B cell (primary cell): ENCODE results near the gene TRIO. TPM values are rescaled to one million over a fixed set of nuclear protein-coding genes. Genes with fewer than 3 reads are reported as not detected.

ENCODE experiments used
- ATAC-seq: fragments of 200-7000 bp; cut with Tn5 transposase; one replicate; pipeline ENCODE4 v1.10.0; 2021; ENCODE audit warnings: low read depth, mild to moderate bottlenecking, moderate number of reproducible peaks, moderate library complexity
- CTCF ChIA-PET: fragments of 350-600 bp; sonication (Branson Sonifier 250); formaldehyde crosslinking; loops from one replicate; lab custom pipeline; 2021; ENCODE audit warnings: antibody characterized with exemption, inconsistent platforms; lab: Charles Lee
- POLR2A ChIA-PET: fragments of 350-600 bp; sonication (Branson Sonifier 250); formaldehyde crosslinking; loops from one replicate; lab custom pipeline; 2021; ENCODE audit warnings: antibody characterized with exemption; lab: Charles Lee
- DNase-seq: peaks from one replicate; pipeline ENCODE4 v3.0.0; 2013
- H2AFZ ChIP-seq: 2 replicates; pipeline ENCODE4 v1.6.1; 2012; ENCODE audit warnings: mild to moderate bottlenecking, low read depth, low read length; ENCODE audit not compliant: insufficient read depth, poor library complexity, severe bottlenecking
- H3K27ac ChIP-seq, 2 donors: 1 replicate in 1 of 2; 2 replicates in 1 of 2; pipeline ENCODE4 v1.5.1; 2012 to 2013; ENCODE audit warnings: low read length in 2 of 2, mild to moderate bottlenecking in 2 of 2, moderate library complexity in 1 of 2
- H3K27me3 ChIP-seq, 4 experiments: fragments of 200-600 bp in 1 of 4; sonication (generic) in 1 of 4; replicated peaks in 1 of 4; 1 replicate in 2 of 4; 2 replicates in 2 of 4; pipeline versions ENCODE4 v1.6.1 to v1.7.0; 2013 to 2016; ENCODE audit warnings: low read length in 3 of 4, mild to moderate bottlenecking in 2 of 4, mixed read lengths in 1 of 4, moderate library complexity in 1 of 4; ENCODE audit not compliant: insufficient read depth in 4 of 4, control insufficient read depth in 3 of 4; ENCODE audit errors: control extremely low read depth in 1 of 4
- H3K36me3 ChIP-seq, 2 experiments: replicated peaks in 1 of 2; 1 replicate in 1 of 2; 2 replicates in 1 of 2; pipeline versions ENCODE4 v1.6.1 to v1.7.1; 2013; ENCODE audit warnings: low read length in 1 of 2; ENCODE audit not compliant: insufficient read depth in 2 of 2, control insufficient read depth in 1 of 2; ENCODE audit errors: control extremely low read depth in 1 of 2, extremely low read depth in 1 of 2
- H3K4me1 ChIP-seq, 2 donors: fragments of 200-600 bp in 1 of 2; sonication (generic) in 1 of 2; 1 replicate in 1 of 2; 2 replicates in 1 of 2; pipeline versions ENCODE4 v1.5.1 to v1.6.1; 2013 to 2017; ENCODE audit warnings: low read length in 2 of 2; ENCODE audit not compliant: control insufficient read depth in 2 of 2, insufficient read depth in 2 of 2
- H3K4me2 ChIP-seq: replicated peaks from 2 replicates; pipeline ENCODE3; 2012; ENCODE audit warnings: mild to moderate bottlenecking, low read depth, low read length; ENCODE audit not compliant: poor library complexity, severe bottlenecking
- H3K4me3 ChIP-seq, 5 experiments: fragments of 200-600 bp in 1 of 5; sonication (generic) in 1 of 5; 1 replicate in 3 of 5; 2 replicates in 2 of 5; pipeline versions ENCODE4 v1.5.1 to v1.7.0; 2011 to 2016; ENCODE audit warnings: low read length in 4 of 5, mild to moderate bottlenecking in 4 of 5, low read depth in 2 of 5, control low read depth in 1 of 5, moderate library complexity in 1 of 5; ENCODE audit not compliant: insufficient read depth in 1 of 5; ENCODE audit errors: control extremely low read depth in 1 of 5, extremely low read depth in 1 of 5
- H3K79me2 ChIP-seq: fragments of 200-600 bp; sonication (generic); one replicate; pipeline ENCODE4 v1.6.0; 2016; ENCODE audit warnings: low read length; ENCODE audit not compliant: control insufficient read depth, insufficient read depth
- H3K9ac ChIP-seq: fragments of 200-600 bp; sonication (generic); 2 replicates; pipeline ENCODE4 v1.6.1; 2017; ENCODE audit warnings: mild to moderate bottlenecking, low read length, moderate library complexity
- H3K9me3 ChIP-seq, 3 donors: one replicate each; pipeline versions ENCODE4 v1.6.1 to v1.7.1; 2013; ENCODE audit warnings: low read length in 2 of 3; ENCODE audit not compliant: control insufficient read depth in 2 of 3, insufficient read depth in 1 of 3; ENCODE audit errors: control extremely low read depth in 1 of 3
- H4K20me1 ChIP-seq: 2 replicates; pipeline ENCODE4 v1.6.0; 2012; ENCODE audit warnings: mild to moderate bottlenecking, low read length; ENCODE audit not compliant: insufficient read depth, control insufficient read depth, poor library complexity, severe bottlenecking
- H3K27ac Mint-ChIP-seq: one replicate; pipeline ENCODE4 v1.8.0; 2021; ENCODE audit warnings: mixed read lengths
- H3K27me3 Mint-ChIP-seq: one replicate; pipeline ENCODE4 v1.8.0; 2021; ENCODE audit warnings: mixed read lengths
- H3K4me1 Mint-ChIP-seq: one replicate; pipeline ENCODE4 v1.8.0; 2021; ENCODE audit warnings: mixed read lengths
- H3K4me3 Mint-ChIP-seq: one replicate; pipeline ENCODE4 v1.8.0; 2021; ENCODE audit warnings: mixed read lengths
- H3K9me3 Mint-ChIP-seq: one replicate; pipeline ENCODE4 v1.8.0; 2022; ENCODE audit warnings: mixed read lengths; ENCODE audit not compliant: insufficient read depth
- CTCF ChIP-seq: fragments of 200-600 bp; IDR thresholded peaks from one replicate; pipeline ENCODE4 v1.8.0; 2022; ENCODE audit warnings: antibody characterized with exemption, mild to moderate bottlenecking
- EZH2 ChIP-seq: IDR thresholded peaks from 2 replicates; pipeline ENCODE4 v1.6.1; 2012; ENCODE audit warnings: borderline replicate concordance, low read depth, mild to moderate bottlenecking, moderate library complexity, low read length; ENCODE audit not compliant: insufficient read depth, poor library complexity, severe bottlenecking
- WGBS: methylation state at CpG from one replicate; pipeline ENCODE4 v1.1.5; 2013; ENCODE audit warnings: missing lambda C conversion rate; ENCODE audit not compliant: insufficient coverage; 5-methylcytosine and 5-hydroxymethylcytosine counted together
- intact Hi-C: fragments of 100-400 bp; cut with micrococcal nuclease; formaldehyde crosslinking; loops from one replicate; pipeline ENCODE4 v1.10.0; 2022
- polyA plus RNA-seq: library from polyadenylated mRNA; depleted of rRNA; stranded (reverse); fragments of >200 nt; gene quantifications from 2 replicates; pipeline ENCODE4 v1.2.3, GENCODE V29; 2012
- total RNA-seq, 2 donors: library from RNA; stranded (reverse); fragments of 120-200 nt in 1 of 2; gene quantifications; 1 replicate in 1 of 2; 2 replicates in 1 of 2; pipeline versions ENCODE4 v1.2.3 to v1.2.4, GENCODE V29; 2013 to 2022

The TRIO gene
- total and polyA plus RNA-seq, 2 donors (not counting 1 experiment from before 2014, with no cell fraction given): 90.5 to 479 TPM

GRCh38 chr5:14451871-14452270 is 308.7 kb downstream of the TRIO start:
- H3K27ac Mint-ChIP-seq: no peak overlapping the region
- Histone ChIP-seq H3K9ac (no peak overlapping the region), H4K20me1 (peaks cover 6% of the 10 kb centered on the region), H3K4me3 (no peak overlapping the region), H3K79me2 (no peaks in the 10 kb centered on the region), H3K27ac (no peak overlapping the region), H3K4me1 (no peaks in the 10 kb centered on the region), H3K27me3 (no peaks in the 10 kb centered on the region), H3K36me3 (peaks cover 6 to 27% of the 10 kb centered on the region in 2 experiments), H3K9me3 (peaks cover 0 to 5% (median 0%) of the 10 kb centered on the region in 3 donors), H3K4me2 (no peak overlapping the region), H2AFZ (no peak overlapping the region)
- peaks cover 8% of the 10 kb centered on the region for H3K4me1 Mint-ChIP-seq
- H3K27me3 Mint-ChIP-seq: no peaks in the 10 kb centered on the region
- H3K4me3 Mint-ChIP-seq: no peak overlapping the region
- no peaks in the 10 kb centered on the region for H3K9me3 Mint-ChIP-seq
- TF ChIP-seq EZH2 (no peak), CTCF (no peak)
- intact Hi-C loops: no loop called here
- 91% methylated on average over 11 of the region's 13 CpGs for WGBS
- CTCF ChIA-PET: no interaction called here
- POLR2A ChIA-PET: no interaction called here
- DNase-seq (no peak), ATAC-seq (no peak)

DNA sequence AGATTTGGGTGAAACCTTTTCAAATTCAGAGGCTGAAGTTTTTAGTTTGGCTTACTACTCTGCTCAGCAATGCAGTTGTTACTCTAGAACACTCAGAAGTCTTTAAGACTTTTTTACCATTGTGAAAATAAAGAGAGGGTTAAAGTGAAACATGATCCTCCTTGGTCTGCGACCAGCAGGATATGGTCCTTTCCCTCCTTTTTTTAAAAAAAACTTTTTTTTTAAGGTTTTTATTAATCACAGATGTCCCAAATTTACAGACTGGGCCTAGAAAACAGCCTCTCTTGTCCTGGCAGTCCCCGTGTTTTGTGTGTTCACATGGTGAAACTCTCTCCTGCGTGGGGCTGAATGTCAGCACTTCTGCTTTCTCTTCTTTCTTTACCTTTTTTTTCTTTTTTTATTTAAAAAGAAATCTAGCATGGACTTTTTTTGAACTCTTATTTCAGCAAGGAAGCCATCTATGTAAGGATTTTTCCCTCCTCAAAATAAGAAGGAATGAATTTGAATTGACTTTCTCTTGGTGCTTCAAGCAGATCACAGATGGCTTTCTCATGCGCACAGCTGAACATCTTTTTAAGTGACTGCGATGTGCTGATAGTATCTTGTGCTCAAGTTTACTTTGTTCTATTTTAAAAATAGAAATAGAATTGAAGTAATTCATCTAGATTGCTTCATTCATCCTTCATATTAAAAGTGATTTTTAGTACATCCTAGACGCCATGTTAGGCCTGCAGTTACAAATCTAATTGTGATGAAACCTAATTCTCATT is 309.7 kb downstream of the TRIO start:
- H3K4me2 ChIP-seq: no peak overlapping the region
- H3K9ac ChIP-seq: no peak overlapping the region
- H3K4me3 ChIP-seq: no peak overlapping the region
- no CpG with 5 or more reads among the region's 6 CpGs for WGBS
- no peak overlapping the region for H3K27ac ChIP-seq
- ChIA-PET POLR2A (no interaction called here), CTCF (no interaction called here)
- Mint-ChIP-seq H3K4me1 (peaks cover 6% of the 10 kb centered on the region), H3K27ac (no peak overlapping the region), H3K9me3 (no peaks in the 10 kb centered on the region), H3K27me3 (no peaks in the 10 kb centered on the region), H3K4me3 (no peak overlapping the region)
- H2AFZ ChIP-seq: no peak overlapping the region
- H3K79me2 ChIP-seq: no peaks in the 10 kb centered on the region
- DNase-seq (no peak), ATAC-seq (no peak)
- intact Hi-C loops: no loop called here
- no peaks in the 10 kb centered on the region for H3K4me1 ChIP-seq
- no peaks in the 10 kb centered on the region for H3K27me3 ChIP-seq
- no peak for TF ChIP-seq EZH2
- TF ChIP-seq CTCF: no peak
- H3K9me3 ChIP-seq: peaks cover 0 to 5% (median 0%) of the 10 kb centered on the region in 3 donors
- H4K20me1 ChIP-seq: peaks cover 6% of the 10 kb centered on the region
- H3K36me3 ChIP-seq: peaks cover 3 to 26% of the 10 kb centered on the region in 2 experiments
